ENCODE data around the gene NFKBIE.
A peak's percentile ranks its signal among the peaks of the same experiment; 100 is the strongest.

The NFKBIE gene

GRCh38 chr6:44255871-44256774 is 9.2 kb downstream of the NFKBIE start:
- TF ChIP-seq, protein P1, sequence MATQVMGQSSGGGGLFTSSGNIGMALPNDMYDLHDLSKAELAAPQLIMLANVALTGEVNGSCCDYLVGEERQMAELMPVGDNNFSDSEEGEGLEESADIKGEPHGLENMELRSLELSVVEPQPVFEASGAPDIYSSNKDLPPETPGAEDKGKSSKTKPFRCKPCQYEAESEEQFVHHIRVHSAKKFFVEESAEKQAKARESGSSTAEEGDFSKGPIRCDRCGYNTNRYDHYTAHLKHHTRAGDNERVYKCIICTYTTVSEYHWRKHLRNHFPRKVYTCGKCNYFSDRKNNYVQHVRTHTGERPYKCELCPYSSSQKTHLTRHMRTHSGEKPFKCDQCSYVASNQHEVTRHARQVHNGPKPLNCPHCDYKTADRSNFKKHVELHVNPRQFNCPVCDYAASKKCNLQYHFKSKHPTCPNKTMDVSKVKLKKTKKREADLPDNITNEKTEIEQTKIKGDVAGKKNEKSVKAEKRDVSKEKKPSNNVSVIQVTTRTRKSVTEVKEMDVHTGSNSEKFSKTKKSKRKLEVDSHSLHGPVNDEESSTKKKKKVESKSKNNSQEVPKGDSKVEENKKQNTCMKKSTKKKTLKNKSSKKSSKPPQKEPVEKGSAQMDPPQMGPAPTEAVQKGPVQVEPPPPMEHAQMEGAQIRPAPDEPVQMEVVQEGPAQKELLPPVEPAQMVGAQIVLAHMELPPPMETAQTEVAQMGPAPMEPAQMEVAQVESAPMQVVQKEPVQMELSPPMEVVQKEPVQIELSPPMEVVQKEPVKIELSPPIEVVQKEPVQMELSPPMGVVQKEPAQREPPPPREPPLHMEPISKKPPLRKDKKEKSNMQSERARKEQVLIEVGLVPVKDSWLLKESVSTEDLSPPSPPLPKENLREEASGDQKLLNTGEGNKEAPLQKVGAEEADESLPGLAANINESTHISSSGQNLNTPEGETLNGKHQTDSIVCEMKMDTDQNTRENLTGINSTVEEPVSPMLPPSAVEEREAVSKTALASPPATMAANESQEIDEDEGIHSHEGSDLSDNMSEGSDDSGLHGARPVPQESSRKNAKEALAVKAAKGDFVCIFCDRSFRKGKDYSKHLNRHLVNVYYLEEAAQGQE (IDR thresholded peaks at IDR 0.05; ENCODE audit: low read depth), result no peak
- TF ChIP-seq EP300 (IDR thresholded peaks at IDR 0.05; ENCODE audit: borderline replicate concordance), result no peak
- no peak for TF ChIP-seq NFIC (IDR thresholded peaks at IDR 0.05)
- no peak for TF ChIP-seq TAF1 (IDR thresholded peaks at IDR 0.05; ENCODE audit: low read depth)
- no peak for TF ChIP-seq EGR1 (IDR thresholded peaks at IDR 0.05)

- 0 out of 2 replicates have a peak, but pooled peaks have one; percentile 2 for TF ChIP-seq TEAD4 (IDR thresholded peaks at IDR 0.05)
- TF ChIP-seq TAF1 (IDR thresholded peaks at IDR 0.05; ENCODE audit: low read depth), result no peak
Measured at GRCh38 chr6:44255105-44255808, 10.1 kb downstream of the NFKBIE start.

- TF ChIP-seq RAD21 (IDR thresholded peaks at IDR 0.05; ENCODE audit: low read depth) (no peak), NFIC (IDR thresholded peaks at IDR 0.05) (no peak), ZBTB7A (IDR thresholded peaks at IDR 0.05; ENCODE audit: low read depth) (no peak), TCF12 (IDR thresholded peaks at IDR 0.05; ENCODE audit: low read depth) (no peak), YY1 (IDR thresholded peaks at IDR 0.05; ENCODE audit: low read depth) (no peak), TAF1 (IDR thresholded peaks at IDR 0.05; ENCODE audit: low read depth) (no peak), CEBPB (IDR thresholded peaks at IDR 0.05) (no peak), EP300 (IDR thresholded peaks at IDR 0.05; ENCODE audit: borderline replicate concordance) (no peak), FOXM1 (IDR thresholded peaks at IDR 0.05; ENCODE audit: borderline replicate concordance, low read depth) (no peak), EGR1 (IDR thresholded peaks at IDR 0.05) (no peak), TEAD4 (IDR thresholded peaks at IDR 0.05) (no peak), CREB1 (IDR thresholded peaks at IDR 0.05; ENCODE audit: low read depth) (no peak)
- TF ChIP-seq, protein P2, sequence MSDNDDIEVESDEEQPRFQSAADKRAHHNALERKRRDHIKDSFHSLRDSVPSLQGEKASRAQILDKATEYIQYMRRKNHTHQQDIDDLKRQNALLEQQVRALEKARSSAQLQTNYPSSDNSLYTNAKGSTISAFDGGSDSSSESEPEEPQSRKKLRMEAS (IDR thresholded peaks at IDR 0.05), result no peak
- TF ChIP-seq, protein P1 (IDR thresholded peaks at IDR 0.05; ENCODE audit: low read depth), result no peak
- TF ChIP-seq, protein P3, sequence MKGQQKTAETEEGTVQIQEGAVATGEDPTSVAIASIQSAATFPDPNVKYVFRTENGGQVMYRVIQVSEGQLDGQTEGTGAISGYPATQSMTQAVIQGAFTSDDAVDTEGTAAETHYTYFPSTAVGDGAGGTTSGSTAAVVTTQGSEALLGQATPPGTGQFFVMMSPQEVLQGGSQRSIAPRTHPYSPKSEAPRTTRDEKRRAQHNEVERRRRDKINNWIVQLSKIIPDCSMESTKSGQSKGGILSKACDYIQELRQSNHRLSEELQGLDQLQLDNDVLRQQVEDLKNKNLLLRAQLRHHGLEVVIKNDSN (IDR thresholded peaks at IDR 0.05), result no peak
Measured at GRCh38 chr6:44254191-44255104, 10.9 kb downstream of the NFKBIE start.

GRCh38 chr6:44253307-44254101 is 11.8 kb downstream of the NFKBIE start:
- TF ChIP-seq, protein P1 (IDR thresholded peaks at IDR 0.05; ENCODE audit: low read depth), result no peak
- TF ChIP-seq, protein P3 (IDR thresholded peaks at IDR 0.05), result no peak
- TF ChIP-seq CREB1 (IDR thresholded peaks at IDR 0.05; ENCODE audit: low read depth) (no peak), NFIC (IDR thresholded peaks at IDR 0.05) (no peak), CEBPB (IDR thresholded peaks at IDR 0.05) (no peak), EGR1 (IDR thresholded peaks at IDR 0.05) (no peak), TEAD4 (IDR thresholded peaks at IDR 0.05) (no peak), TCF12 (IDR thresholded peaks at IDR 0.05; ENCODE audit: low read depth) (no peak), EP300 (IDR thresholded peaks at IDR 0.05; ENCODE audit: borderline replicate concordance) (no peak), ZBTB7A (IDR thresholded peaks at IDR 0.05; ENCODE audit: low read depth) (no peak), TAF1 (IDR thresholded peaks at IDR 0.05; ENCODE audit: low read depth) (no peak), YY1 (IDR thresholded peaks at IDR 0.05; ENCODE audit: low read depth) (no peak), FOXM1 (IDR thresholded peaks at IDR 0.05; ENCODE audit: borderline replicate concordance, low read depth) (no peak), RAD21 (IDR thresholded peaks at IDR 0.05; ENCODE audit: low read depth) (no peak)
- TF ChIP-seq, protein P2 (IDR thresholded peaks at IDR 0.05), result no peak

All from Ishikawa (cell line).